Astrocyte (in vitro differentiated cells and primary cell): ENCODE data around the gene PDE1C. TPM values are rescaled to one million over a fixed set of nuclear protein-coding genes. Genes with fewer than 3 reads are reported as not detected.

Experiments
- DNase-seq: peaks from one replicate; pipeline ENCODE4 v3.0.0-alpha.2; 2010; ENCODE audit warnings: low read depth
- FAIRE-seq: peaks from 2 replicates; lab custom pipeline; 2011; peaks lifted over from hg19 to GRCh38; lab: Jason Lieb, UNC
- H2AFZ ChIP-seq: 2 replicates; pipeline ENCODE4 v1.6.0; 2012; ENCODE audit warnings: low read depth, low read length, inconsistent platforms
- H3K27ac ChIP-seq: 2 replicates; pipeline ENCODE4 v1.5.1; 2011; ENCODE audit warnings: low read depth, low read length, inconsistent platforms
- H3K27me3 ChIP-seq: 2 replicates; pipeline ENCODE4 v1.6.0; 2011; ENCODE audit warnings: low read length, inconsistent platforms; ENCODE audit not compliant: insufficient read depth
- H3K36me3 ChIP-seq: 2 replicates; pipeline ENCODE4 v1.5.1; 2011; ENCODE audit warnings: low read length, inconsistent platforms; ENCODE audit not compliant: insufficient read depth
- H3K4me1 ChIP-seq: 2 replicates; pipeline ENCODE4 v1.5.1; 2011; ENCODE audit warnings: low read length, inconsistent platforms; ENCODE audit not compliant: insufficient read depth
- H3K4me2 ChIP-seq: 2 replicates; pipeline ENCODE4 v1.6.0; 2012; ENCODE audit warnings: low read length, inconsistent platforms
- H3K4me3 ChIP-seq: 2 replicates; pipeline ENCODE4 v1.5.1; 2011; ENCODE audit warnings: low read depth, mild to moderate bottlenecking, low read length, inconsistent platforms; ENCODE audit not compliant: insufficient read depth
- H3K79me2 ChIP-seq: 2 replicates; pipeline ENCODE4 v1.6.0; 2012; ENCODE audit warnings: mild to moderate bottlenecking, low read length, inconsistent platforms; ENCODE audit not compliant: insufficient read depth
- H3K9ac ChIP-seq: 2 replicates; pipeline ENCODE4 v1.6.0; 2012; ENCODE audit warnings: mild to moderate bottlenecking, low read length, inconsistent platforms
- H3K9me3 ChIP-seq: 2 replicates; pipeline ENCODE4 v1.5.1; 2012; ENCODE audit warnings: low read depth, mild to moderate bottlenecking, low read length, inconsistent platforms; ENCODE audit not compliant: insufficient read depth
- H4K20me1 ChIP-seq: 2 replicates; pipeline ENCODE4 v1.6.0; 2012; ENCODE audit warnings: low read length, inconsistent platforms; ENCODE audit not compliant: insufficient read depth
- H3K27ac Mint-ChIP-seq: one replicate; pipeline ENCODE4 v1.8.0; 2021; ENCODE audit warnings: mild to moderate bottlenecking, mixed read lengths; ENCODE audit not compliant: unreplicated experiment
- H3K27me3 Mint-ChIP-seq: one replicate; pipeline ENCODE4 v1.8.0; 2021; ENCODE audit warnings: low read depth, mixed read lengths; ENCODE audit not compliant: unreplicated experiment
- H3K36me3 Mint-ChIP-seq: one replicate; pipeline ENCODE4 v1.8.0; 2021; ENCODE audit warnings: low read depth, mixed read lengths; ENCODE audit not compliant: unreplicated experiment
- H3K4me1 Mint-ChIP-seq: one replicate; pipeline ENCODE4 v1.8.0; 2021; ENCODE audit warnings: low read depth, mixed read lengths; ENCODE audit not compliant: unreplicated experiment
- H3K4me3 Mint-ChIP-seq: one replicate; pipeline ENCODE4 v1.8.0; 2021; ENCODE audit warnings: mild to moderate bottlenecking, moderate library complexity, mixed read lengths; ENCODE audit not compliant: unreplicated experiment
- H3K9me3 Mint-ChIP-seq: one replicate; pipeline ENCODE4 v1.8.0; 2021; ENCODE audit warnings: mild to moderate bottlenecking, mixed read lengths; ENCODE audit not compliant: unreplicated experiment
- EZH2 ChIP-seq: IDR thresholded peaks from 2 replicates; pipeline ENCODE4 v1.6.1; 2012; ENCODE audit warnings: mild to moderate bottlenecking, low read length, inconsistent platforms; ENCODE audit not compliant: insufficient read depth
- total RNA-seq: library from RNA; stranded (reverse); gene quantifications from 2 replicates; pipeline ENCODE4 v1.2.1, GENCODE V29; 2021
- TF ChIP-seq, protein P1 (sequence below): IDR thresholded peaks from 2 replicates; pipeline ENCODE4 v1.5.1; 2011; ENCODE audit warnings: low read depth, mild to moderate bottlenecking, inconsistent platforms, low read length, moderate library complexity; ENCODE audit not compliant: insufficient read depth

Gene PDE1C
- total RNA-seq, 1 donor from 2014 or later: 31.6 TPM

GRCh38 chr7:32047801-32048200 lies 22.4 kb downstream of the PDE1C start:
- peaks cover 3% of the 10 kb centered on the region for H3K36me3 Mint-ChIP-seq
- Histone ChIP-seq H3K9ac (no peak overlapping the region), H3K4me3 (no peak overlapping the region), H3K27ac (no peak overlapping the region), H2AFZ (no peak overlapping the region), H3K4me1 (peaks cover 15% of the 10 kb centered on the region), H3K36me3 (peaks cover 4% of the 10 kb centered on the region), H4K20me1 (no peaks in the 10 kb centered on the region), H3K79me2 (peaks cover 18% of the 10 kb centered on the region), H3K4me2 (no peak overlapping the region), H3K27me3 (no peaks in the 10 kb centered on the region), H3K9me3 (no peaks in the 10 kb centered on the region)
- H3K4me3 Mint-ChIP-seq: no peak overlapping the region
- H3K27me3 Mint-ChIP-seq: no peaks in the 10 kb centered on the region
- H3K4me1 Mint-ChIP-seq: peaks cover 22% of the 10 kb centered on the region
- FAIRE-seq (no peak), DNase-seq (no peak)
- TF ChIP-seq, protein P1, sequence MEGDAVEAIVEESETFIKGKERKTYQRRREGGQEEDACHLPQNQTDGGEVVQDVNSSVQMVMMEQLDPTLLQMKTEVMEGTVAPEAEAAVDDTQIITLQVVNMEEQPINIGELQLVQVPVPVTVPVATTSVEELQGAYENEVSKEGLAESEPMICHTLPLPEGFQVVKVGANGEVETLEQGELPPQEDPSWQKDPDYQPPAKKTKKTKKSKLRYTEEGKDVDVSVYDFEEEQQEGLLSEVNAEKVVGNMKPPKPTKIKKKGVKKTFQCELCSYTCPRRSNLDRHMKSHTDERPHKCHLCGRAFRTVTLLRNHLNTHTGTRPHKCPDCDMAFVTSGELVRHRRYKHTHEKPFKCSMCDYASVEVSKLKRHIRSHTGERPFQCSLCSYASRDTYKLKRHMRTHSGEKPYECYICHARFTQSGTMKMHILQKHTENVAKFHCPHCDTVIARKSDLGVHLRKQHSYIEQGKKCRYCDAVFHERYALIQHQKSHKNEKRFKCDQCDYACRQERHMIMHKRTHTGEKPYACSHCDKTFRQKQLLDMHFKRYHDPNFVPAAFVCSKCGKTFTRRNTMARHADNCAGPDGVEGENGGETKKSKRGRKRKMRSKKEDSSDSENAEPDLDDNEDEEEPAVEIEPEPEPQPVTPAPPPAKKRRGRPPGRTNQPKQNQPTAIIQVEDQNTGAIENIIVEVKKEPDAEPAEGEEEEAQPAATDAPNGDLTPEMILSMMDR: no peak
- no peak for TF ChIP-seq EZH2
- H3K9me3 Mint-ChIP-seq: no peaks in the 10 kb centered on the region
- no peak overlapping the region for H3K27ac Mint-ChIP-seq

GRCh38 chr7:32047075-32047474 lies 23.1 kb downstream of the PDE1C start:
- no peak overlapping the region for H3K4me3 ChIP-seq
- H3K36me3 ChIP-seq: peaks cover 4% of the 10 kb centered on the region
- H3K27ac ChIP-seq: no peak overlapping the region
- no peak overlapping the region for H3K4me2 ChIP-seq
- peaks cover 3% of the 10 kb centered on the region for H3K36me3 Mint-ChIP-seq
- H3K4me1 Mint-ChIP-seq: peaks cover 22% of the 10 kb centered on the region
- no peak overlapping the region for H3K4me3 Mint-ChIP-seq
- peaks cover 15% of the 10 kb centered on the region for H3K4me1 ChIP-seq
- H4K20me1 ChIP-seq: no peaks in the 10 kb centered on the region
- H3K27me3 Mint-ChIP-seq: no peaks in the 10 kb centered on the region
- H2AFZ ChIP-seq: no peak overlapping the region
- no peaks in the 10 kb centered on the region for H3K27me3 ChIP-seq
- DNase-seq (no peak), FAIRE-seq (no peak)
- H3K9ac ChIP-seq: no peak overlapping the region
- TF ChIP-seq EZH2: no peak
- TF ChIP-seq, protein P1: no peak
- H3K9me3 Mint-ChIP-seq: no peaks in the 10 kb centered on the region
- no peak overlapping the region for H3K27ac Mint-ChIP-seq
- H3K9me3 ChIP-seq: no peaks in the 10 kb centered on the region
- H3K79me2 ChIP-seq: peaks cover 13% of the 10 kb centered on the region

- DNase-seq: no peak
- no peak overlapping the region for H3K4me3 ChIP-seq
- H2AFZ ChIP-seq: no peak overlapping the region
- H3K79me2 ChIP-seq: peaks cover 17% of the 10 kb centered on the region
- no peak overlapping the region for H3K27ac ChIP-seq
- Mint-ChIP-seq H3K4me1 (peaks cover 22% of the 10 kb centered on the region), H3K9me3 (no peaks in the 10 kb centered on the region), H3K36me3 (no peaks in the 10 kb centered on the region), H3K4me3 (no peak overlapping the region), H3K27me3 (no peaks in the 10 kb centered on the region), H3K27ac (no peak overlapping the region)
- H3K9ac ChIP-seq: no peak overlapping the region
- no peaks in the 10 kb centered on the region for H3K9me3 ChIP-seq
- H3K4me2 ChIP-seq: no peak overlapping the region
- TF ChIP-seq EZH2: no peak
- TF ChIP-seq, protein P1: no peak
- peaks cover 4% of the 10 kb centered on the region for H3K36me3 ChIP-seq
- FAIRE-seq: no peak
- no peaks in the 10 kb centered on the region for H3K27me3 ChIP-seq
- no peaks in the 10 kb centered on the region for H4K20me1 ChIP-seq
- H3K4me1 ChIP-seq: peaks cover 15% of the 10 kb centered on the region
Measured at GRCh38 chr7:32045228-32045627, 25.0 kb downstream of the PDE1C start.
